Endothelial cell of umbilical vein (primary cell): ENCODE measurements around the gene DMD. TPM values are rescaled to one million over a fixed set of nuclear protein-coding genes. Genes with fewer than 3 reads are reported as not detected.

Source experiments
- BruUV-seq: library from RNA; stranded (reverse); fragments of 400-500 nt; replicated peaks from 2 replicates; lab custom pipeline; 2021; lab: Mats Ljungman, UMichigan
- CTCF ChIA-PET: fragments of 300-600, 350-600 bp; sonication (Branson Sonifier 250); formaldehyde crosslinking; loops from one replicate; lab custom pipeline; 2021; ENCODE audit warnings: antibody characterized with exemption, inconsistent platforms; lab: Charles Lee
- POLR2A ChIA-PET: fragments of 300-600, 350-600 bp; sonication (Branson Sonifier 250); formaldehyde crosslinking; loops from one replicate; lab custom pipeline; 2021; ENCODE audit warnings: antibody characterized with exemption, inconsistent platforms; lab: Charles Lee
- DNase-seq: peaks from one replicate; pipeline ENCODE4 v3.0.0-alpha.2; 2011; ENCODE audit warnings: low read depth, low spot score
- FAIRE-seq: peaks from 2 replicates; lab custom pipeline; 2011; peaks lifted over from hg19 to GRCh38; lab: Jason Lieb, UNC
- H2AFZ ChIP-seq: 2 replicates; pipeline ENCODE4 v1.6.0; 2012; ENCODE audit warnings: low read depth, low read length, control low read depth, inconsistent platforms
- H3K27ac ChIP-seq: 2 replicates; pipeline ENCODE4 v1.5.1; 2011; ENCODE audit warnings: low read depth, mild to moderate bottlenecking, control low read depth, low read length, moderate library complexity; ENCODE audit not compliant: insufficient read depth
- H3K27me3 ChIP-seq, 2 experiments: 2 replicates each; pipeline versions ENCODE4 v1.6.0 to v1.6.1; 2011; ENCODE audit warnings: low read length in 2 of 2, mixed read lengths in 1 of 2; ENCODE audit not compliant: control insufficient read depth in 2 of 2, insufficient read depth in 2 of 2
- H3K36me3 ChIP-seq, 2 experiments: 2 replicates in 1 of 2; 3 replicates in 1 of 2; pipeline ENCODE4 v1.5.1; 2011; ENCODE audit warnings: low read length in 2 of 2, mild to moderate bottlenecking in 1 of 2, moderate library complexity in 1 of 2; ENCODE audit not compliant: control insufficient read depth in 2 of 2, insufficient read depth in 2 of 2; ENCODE audit errors: extremely low read depth in 1 of 2
- H3K4me1 ChIP-seq: 3 replicates; pipeline ENCODE4 v1.5.1; 2011; ENCODE audit warnings: mild to moderate bottlenecking, low read length; ENCODE audit not compliant: control insufficient read depth, insufficient read depth; ENCODE audit errors: extremely low read depth
- H3K4me2 ChIP-seq: 2 replicates; pipeline ENCODE4 v1.6.1; 2011; ENCODE audit warnings: low read length, control low read depth, mixed read lengths; ENCODE audit not compliant: insufficient read depth
- H3K4me3 ChIP-seq, 3 experiments: fragments of 200-600 bp in 1 of 3; sonication (generic), shearing (Covaris generic) in 1 of 3; replicated peaks in 1 of 3; 2 replicates each; pipeline ENCODE4 v1.5.1; 2011 to 2016; ENCODE audit warnings: control low read depth in 3 of 3, low read length in 3 of 3, mild to moderate bottlenecking in 2 of 3, inconsistent platforms in 1 of 3, low read depth in 1 of 3, moderate library complexity in 1 of 3; ENCODE audit not compliant: insufficient read depth in 1 of 3
- H3K79me2 ChIP-seq: 2 replicates; pipeline ENCODE4 v1.6.0; 2012; ENCODE audit warnings: low read length, inconsistent platforms; ENCODE audit not compliant: control insufficient read depth, insufficient read depth
- H3K9ac ChIP-seq: replicated peaks from 2 replicates; pipeline ENCODE3; 2011; ENCODE audit warnings: low read length, control low read depth; ENCODE audit not compliant: insufficient read depth; ENCODE audit errors: extremely low read depth
- H3K9me1 ChIP-seq: replicated peaks from 3 replicates; pipeline ENCODE4 v1.6.0; 2011; ENCODE audit warnings: mild to moderate bottlenecking, low read length; ENCODE audit not compliant: control insufficient read depth, insufficient read depth; ENCODE audit errors: extremely low read depth
- H3K9me3 ChIP-seq: replicated peaks from 2 replicates; pipeline ENCODE4 v1.5.1; 2012; ENCODE audit warnings: low read length, inconsistent platforms; ENCODE audit not compliant: control insufficient read depth, insufficient read depth
- H4K20me1 ChIP-seq: replicated peaks from 2 replicates; pipeline ENCODE3; 2011; ENCODE audit warnings: mild to moderate bottlenecking, low read length; ENCODE audit not compliant: control insufficient read depth, insufficient read depth; ENCODE audit errors: extremely low read depth
- EZH2 ChIP-seq: IDR thresholded peaks from 2 replicates; pipeline ENCODE4 v1.6.1; 2012; ENCODE audit warnings: borderline replicate concordance, low read depth, mild to moderate bottlenecking, moderate library complexity, low read length, inconsistent platforms; ENCODE audit not compliant: severe bottlenecking
- FOS ChIP-seq: IDR thresholded peaks from 2 replicates; pipeline ENCODE4 v1.6.1; 2011; ENCODE audit warnings: mild to moderate bottlenecking, low read length, moderate library complexity, borderline replicate concordance; ENCODE audit not compliant: insufficient read depth
- GATA2 ChIP-seq: IDR thresholded peaks from 2 replicates; pipeline ENCODE4 v1.7.0; 2011; ENCODE audit warnings: low read depth, mild to moderate bottlenecking, moderate library complexity, mixed read lengths, low read length; ENCODE audit not compliant: insufficient read length, insufficient read depth
- JUN ChIP-seq: IDR thresholded peaks from 2 replicates; pipeline ENCODE4 v1.6.1; 2011; ENCODE audit warnings: borderline replicate concordance, low read depth; ENCODE audit not compliant: insufficient read length, insufficient read depth
- MYC ChIP-seq: IDR thresholded peaks from one replicate; pipeline ENCODE4 v1.6.1; 2011; ENCODE audit warnings: mild to moderate bottlenecking, low read depth, low read length
- POLR2A ChIP-seq: IDR thresholded peaks from 2 replicates; pipeline ENCODE4 v1.6.1; 2012; ENCODE audit warnings: low read depth, mild to moderate bottlenecking, control low read depth, low read length
- POLR2AphosphoS5 ChIP-seq: IDR thresholded peaks from 2 replicates; pipeline ENCODE4 v1.6.1; 2012; ENCODE audit warnings: low read depth, mild to moderate bottlenecking, control low read depth, low read length, moderate library complexity; ENCODE audit not compliant: insufficient read depth
- dilution Hi-C: fragments of 300-500 bp; cut with MboI; formaldehyde crosslinking; loops from one replicate; pipeline ENCODE4 v1.15.0; 2019; ENCODE audit warnings: low sequenced_read_pairs; ENCODE audit not compliant: extremely low pct_ligation_motif_present
- intact Hi-C: fragments of 100-400 bp; cut with micrococcal nuclease; formaldehyde crosslinking; loops from one replicate; pipeline ENCODE4 v1.10.0; 2022
- polyA plus RNA-seq, 4 experiments: library from polyadenylated mRNA; depleted of rRNA in 3 of 4; stranded (reverse) in 3 of 4; unstranded in 1 of 4; fragments of >200 nt; gene quantifications; 2 replicates each; pipeline versions ENCODE4 v1.2.1 to v1.2.3, GENCODE V29; 2011 to 2012; ENCODE audit warnings: missing spikeins in 1 of 4
- total RNA-seq: library from RNA; stranded (reverse); gene quantifications from 2 replicates; pipeline ENCODE4 v1.2.3, GENCODE V29; 2021
- TF ChIP-seq, protein P1 (sequence below): IDR thresholded peaks from 2 replicates; pipeline ENCODE4 v1.6.1; 2011; ENCODE audit not compliant: insufficient read depth, insufficient read length
- TF ChIP-seq, protein P2 (sequence below), 2 donors: IDR thresholded peaks; 1 replicate in 1 of 2; 2 replicates in 1 of 2; pipeline ENCODE4 v1.5.1; 2011; ENCODE audit warnings: low read length in 2 of 2, mild to moderate bottlenecking in 2 of 2, moderate library complexity in 2 of 2, control low read depth in 1 of 2, inconsistent platforms in 1 of 2, low read depth in 1 of 2; ENCODE audit not compliant: insufficient read depth in 1 of 2; ENCODE audit errors: extremely low read depth in 1 of 2

Gene DMD
- total and polyA plus RNA-seq, 2 donors (not counting 3 experiments of a cell fraction or from before 2014, with no cell fraction given) = 7.3 to 9.0 TPM

DNA sequence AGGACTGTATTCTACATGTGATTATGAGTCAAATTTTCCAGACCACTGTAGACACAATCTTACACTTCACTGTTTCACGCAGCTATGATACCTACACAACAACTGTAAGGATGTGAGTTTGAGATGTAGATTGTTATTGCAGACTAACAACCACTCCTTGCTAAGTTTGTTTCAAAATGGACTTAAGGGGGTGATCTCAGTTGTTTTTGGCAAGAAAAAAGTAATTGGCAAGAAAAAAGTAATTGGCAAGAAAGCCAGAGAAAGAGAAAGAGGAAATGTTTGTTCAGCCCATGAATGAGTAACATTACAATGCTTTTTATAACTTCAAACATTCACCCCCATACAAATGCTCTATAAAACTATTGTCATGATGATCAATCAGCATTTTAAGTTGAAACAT is 466.4 kb downstream of the DMD start:
- Histone ChIP-seq H4K20me1 (no peaks in the 10 kb centered on the region), H2AFZ (no peak overlapping the region), H3K27ac (no peak overlapping the region), H3K79me2 (no peaks in the 10 kb centered on the region), H3K9ac (no peak overlapping the region), H3K4me3 (no peak overlapping the region), H3K4me1 (peaks cover 5% of the 10 kb centered on the region), H3K27me3 (no peaks in the 10 kb centered on the region), H3K9me1 (no peaks in the 10 kb centered on the region), H3K36me3 (no peaks in the 10 kb centered on the region), H3K4me2 (no peak overlapping the region), H3K9me3 (no peaks in the 10 kb centered on the region)
- intact Hi-C loops = no loop called here
- dilution Hi-C loops = no loop called here
- DNase-seq (peak; percentile 39), FAIRE-seq (no peak)
- BruUV-seq = no TSS peak
- no peak for TF ChIP-seq POLR2AphosphoS5
- no peak for TF ChIP-seq FOS
- TF ChIP-seq, protein P1, sequence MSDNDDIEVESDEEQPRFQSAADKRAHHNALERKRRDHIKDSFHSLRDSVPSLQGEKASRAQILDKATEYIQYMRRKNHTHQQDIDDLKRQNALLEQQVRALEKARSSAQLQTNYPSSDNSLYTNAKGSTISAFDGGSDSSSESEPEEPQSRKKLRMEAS = no peak
- no peak for TF ChIP-seq POLR2A
- TF ChIP-seq EZH2 = no peak
- TF ChIP-seq MYC = no peak
- TF ChIP-seq, protein P2, sequence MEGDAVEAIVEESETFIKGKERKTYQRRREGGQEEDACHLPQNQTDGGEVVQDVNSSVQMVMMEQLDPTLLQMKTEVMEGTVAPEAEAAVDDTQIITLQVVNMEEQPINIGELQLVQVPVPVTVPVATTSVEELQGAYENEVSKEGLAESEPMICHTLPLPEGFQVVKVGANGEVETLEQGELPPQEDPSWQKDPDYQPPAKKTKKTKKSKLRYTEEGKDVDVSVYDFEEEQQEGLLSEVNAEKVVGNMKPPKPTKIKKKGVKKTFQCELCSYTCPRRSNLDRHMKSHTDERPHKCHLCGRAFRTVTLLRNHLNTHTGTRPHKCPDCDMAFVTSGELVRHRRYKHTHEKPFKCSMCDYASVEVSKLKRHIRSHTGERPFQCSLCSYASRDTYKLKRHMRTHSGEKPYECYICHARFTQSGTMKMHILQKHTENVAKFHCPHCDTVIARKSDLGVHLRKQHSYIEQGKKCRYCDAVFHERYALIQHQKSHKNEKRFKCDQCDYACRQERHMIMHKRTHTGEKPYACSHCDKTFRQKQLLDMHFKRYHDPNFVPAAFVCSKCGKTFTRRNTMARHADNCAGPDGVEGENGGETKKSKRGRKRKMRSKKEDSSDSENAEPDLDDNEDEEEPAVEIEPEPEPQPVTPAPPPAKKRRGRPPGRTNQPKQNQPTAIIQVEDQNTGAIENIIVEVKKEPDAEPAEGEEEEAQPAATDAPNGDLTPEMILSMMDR (IDR thresholded peaks at IDR 0.05; ENCODE audit: extremely low read depth in 1 of 2, insufficient read depth in 1 of 2, low read depth in 1 of 2, low read length in 2 of 2) = no peak
- no peak for TF ChIP-seq GATA2
- no peak for TF ChIP-seq JUN
- ChIA-PET POLR2A (no interaction called here), CTCF (no interaction called here)
